HFF-Myc (cell line): ENCODE results near the gene KIF26A.

ENCODE experiments used
- DNase-seq: peaks from one replicate; pipeline ENCODE4 v3.0.0-alpha.2; 2011; ENCODE audit warnings: low read depth; ENCODE audit errors: extremely low read depth
- H3K4me3 ChIP-seq: replicated peaks from 2 replicates; pipeline ENCODE4 v1.5.1; 2011; ENCODE audit warnings: low read depth, mild to moderate bottlenecking, control low read depth, low read length
- CTCF ChIP-seq: IDR thresholded peaks from 2 replicates; pipeline ENCODE4 v1.5.1; 2012; ENCODE audit warnings: mild to moderate bottlenecking, low read depth, low read length, control low read depth; ENCODE audit errors: missing control alignments

Gene KIF26A

GRCh38 chr14:104145826-104146601, 7.6 kb downstream of the KIF26A start:
- no peak for TF ChIP-seq CTCF
- DNase-seq = no peak
- H3K4me3 ChIP-seq = no peak overlapping the region

DNA sequence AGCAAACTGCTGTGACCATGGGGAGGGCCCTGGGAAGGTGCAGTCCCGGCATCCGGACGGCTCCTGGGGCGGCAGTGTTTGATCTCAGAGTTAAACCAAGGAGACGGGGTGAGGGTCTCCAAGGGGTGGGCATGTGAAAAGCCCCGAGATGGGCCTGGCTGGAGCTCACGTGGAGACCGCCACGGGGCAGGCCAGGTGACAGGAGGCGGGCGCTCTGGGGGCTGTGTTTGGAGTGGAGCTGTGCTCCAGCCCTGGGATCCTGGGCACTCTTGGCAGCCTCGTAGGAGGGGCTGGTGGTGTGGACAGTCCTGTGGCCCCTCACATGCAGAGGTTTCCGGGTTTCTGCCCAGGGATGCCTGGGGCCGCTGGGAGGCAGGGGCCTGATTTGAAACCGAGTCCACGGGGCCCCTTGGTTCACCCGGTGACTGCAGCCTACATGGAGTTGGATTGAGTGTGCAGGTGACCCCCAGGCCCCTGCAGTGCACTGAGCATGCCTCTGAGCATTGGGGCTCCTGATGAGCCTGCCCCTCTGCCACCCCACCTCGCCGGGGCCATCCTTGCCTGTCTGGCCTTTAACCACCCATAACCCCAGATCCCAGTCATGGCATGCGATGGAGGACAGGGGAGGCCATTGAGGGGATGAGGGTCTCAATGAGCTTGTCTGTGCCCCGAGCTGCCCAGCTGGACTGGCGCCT, 8.4 kb downstream of the KIF26A start:
- no peak for DNase-seq
- no peak overlapping the region for H3K4me3 ChIP-seq
- TF ChIP-seq CTCF = no peak

DNA sequence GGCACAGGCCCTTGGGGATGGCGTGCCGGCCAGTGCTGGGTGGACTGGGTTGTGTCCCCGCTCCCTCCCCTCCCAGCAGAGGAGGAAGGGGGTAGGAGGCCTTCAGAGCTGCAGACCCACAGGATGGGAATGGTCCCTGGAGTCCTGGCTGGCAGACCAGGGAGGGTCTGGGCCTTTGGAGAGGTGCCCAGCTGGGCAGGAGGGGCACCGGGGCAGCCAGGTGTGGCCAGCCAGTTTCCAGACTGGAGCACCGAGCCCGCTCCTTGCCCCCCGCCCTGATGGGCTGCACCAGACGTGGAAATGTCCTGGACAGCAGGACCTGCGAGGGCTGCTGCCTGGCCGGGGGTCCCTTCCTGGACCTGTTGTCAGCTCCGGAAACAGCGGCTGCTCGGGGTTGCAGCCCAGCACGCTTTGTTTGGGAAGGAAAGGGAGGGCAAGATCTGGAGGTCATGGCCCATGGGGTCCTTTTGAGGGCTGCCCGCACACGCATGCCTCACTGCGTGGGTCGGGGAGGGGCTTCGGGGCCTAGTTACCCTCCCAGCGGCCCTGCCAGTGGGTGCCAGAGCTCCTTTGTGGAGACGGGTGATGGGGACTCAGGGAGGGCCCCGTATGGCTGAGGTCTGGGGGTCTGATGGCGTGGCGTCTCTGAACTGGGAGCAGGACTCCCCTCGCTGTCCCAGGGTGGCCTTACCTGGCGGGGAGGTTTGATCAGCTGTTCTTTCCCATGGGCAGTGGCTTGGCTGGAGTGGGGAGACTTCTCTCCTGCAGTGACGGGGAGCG, 9.1 kb downstream of the KIF26A start:
- no peak overlapping the region for H3K4me3 ChIP-seq
- no peak for DNase-seq
- no peak for TF ChIP-seq CTCF

- DNase-seq = no peak
- H3K4me3 ChIP-seq = no peak overlapping the region
- no peak for TF ChIP-seq CTCF
Measured at GRCh38 chr14:104148433-104149277, 10.3 kb downstream of the KIF26A start.

- H3K4me3 ChIP-seq = peak overlapping the region; percentile 16; the same call in 1 of the 2 replicates
- DNase-seq = no peak
- TF ChIP-seq CTCF = no peak
Measured at GRCh38 chr14:104149278-104149595, 10.8 kb downstream of the KIF26A start.

- peak overlapping the region; percentile 16; the same call in 1 of the 2 replicates for H3K4me3 ChIP-seq
- no peak for DNase-seq
- no peak for TF ChIP-seq CTCF
Measured at GRCh38 chr14:104149617-104150135, 11.3 kb downstream of the KIF26A start.
